ENCODE data around the gene RPL18. TPM values are rescaled to one million over a fixed set of nuclear protein-coding genes. Genes with fewer than 3 reads are reported as not detected.

RPL18 gene
- total RNA-seq, 1 donor = 1,575 TPM

DNA sequence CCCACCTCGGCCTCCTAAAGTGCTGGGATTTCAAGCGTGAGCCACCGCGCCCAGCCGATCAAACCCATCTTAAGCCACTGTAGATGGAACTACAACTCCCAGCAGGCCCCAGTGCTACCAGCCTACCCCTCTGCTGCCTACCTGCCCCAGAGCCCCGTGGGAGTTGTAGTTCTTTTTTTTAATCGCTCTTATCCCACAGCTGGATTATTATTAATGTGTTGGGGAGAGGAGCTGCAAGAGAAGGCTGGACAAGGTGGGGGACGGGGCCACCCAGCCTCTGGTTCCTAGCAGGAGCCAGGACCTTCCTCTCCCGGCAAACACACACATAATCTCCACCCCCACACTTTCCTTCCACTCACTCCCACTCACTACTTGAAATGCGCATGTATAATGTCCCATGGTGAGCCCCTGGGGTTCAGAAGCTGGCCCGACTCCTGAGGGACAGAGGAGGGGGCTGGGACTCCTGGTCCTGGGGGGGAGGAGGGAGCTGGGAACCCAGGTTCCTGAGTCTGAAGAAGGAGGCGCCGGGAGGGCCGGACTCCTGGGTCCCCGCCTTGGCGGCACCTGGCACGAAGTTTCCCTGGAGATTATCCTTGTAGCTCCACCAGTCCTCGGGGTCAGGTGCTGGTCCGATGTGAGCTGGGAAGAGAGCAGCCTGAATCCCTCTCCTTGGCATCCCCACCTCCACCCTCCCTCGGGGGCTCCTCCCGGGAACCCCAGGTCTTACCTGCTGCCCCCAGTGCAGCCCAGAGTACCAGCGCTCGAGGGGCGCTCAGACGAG is 26.1 kb upstream of the RPL18 start:
- DNase-seq (ENCODE audit: low read depth) = peak; percentile 72
- TF ChIP-seq, protein P1, sequence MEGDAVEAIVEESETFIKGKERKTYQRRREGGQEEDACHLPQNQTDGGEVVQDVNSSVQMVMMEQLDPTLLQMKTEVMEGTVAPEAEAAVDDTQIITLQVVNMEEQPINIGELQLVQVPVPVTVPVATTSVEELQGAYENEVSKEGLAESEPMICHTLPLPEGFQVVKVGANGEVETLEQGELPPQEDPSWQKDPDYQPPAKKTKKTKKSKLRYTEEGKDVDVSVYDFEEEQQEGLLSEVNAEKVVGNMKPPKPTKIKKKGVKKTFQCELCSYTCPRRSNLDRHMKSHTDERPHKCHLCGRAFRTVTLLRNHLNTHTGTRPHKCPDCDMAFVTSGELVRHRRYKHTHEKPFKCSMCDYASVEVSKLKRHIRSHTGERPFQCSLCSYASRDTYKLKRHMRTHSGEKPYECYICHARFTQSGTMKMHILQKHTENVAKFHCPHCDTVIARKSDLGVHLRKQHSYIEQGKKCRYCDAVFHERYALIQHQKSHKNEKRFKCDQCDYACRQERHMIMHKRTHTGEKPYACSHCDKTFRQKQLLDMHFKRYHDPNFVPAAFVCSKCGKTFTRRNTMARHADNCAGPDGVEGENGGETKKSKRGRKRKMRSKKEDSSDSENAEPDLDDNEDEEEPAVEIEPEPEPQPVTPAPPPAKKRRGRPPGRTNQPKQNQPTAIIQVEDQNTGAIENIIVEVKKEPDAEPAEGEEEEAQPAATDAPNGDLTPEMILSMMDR (IDR thresholded peaks at IDR 0.05; ENCODE audit: insufficient read depth, low read depth, low read length) = no peak
- peak overlapping the region; percentile 60 for H3K4me3 ChIP-seq (ENCODE audit: low read depth, low read length)

DNA sequence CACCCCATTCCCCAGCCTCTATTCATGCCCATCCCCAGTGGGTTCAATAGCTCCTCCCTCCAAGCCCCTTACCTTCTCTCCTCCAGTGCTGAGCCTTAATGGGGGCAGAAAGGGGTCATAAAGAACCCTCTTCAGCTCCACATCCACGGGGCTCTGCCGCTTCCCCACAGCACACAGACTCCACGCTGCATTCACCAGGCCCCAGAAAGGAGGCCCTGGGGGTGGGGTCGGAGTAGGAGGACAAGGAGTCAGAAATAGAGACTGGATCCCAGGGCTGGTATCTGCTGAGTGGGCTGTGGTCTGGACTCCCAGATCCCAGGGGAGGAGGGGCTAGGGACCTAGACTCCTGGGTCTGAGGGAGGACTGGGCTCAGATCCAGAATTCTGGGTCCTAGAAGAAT is 25.4 kb upstream of the RPL18 start:
- TF ChIP-seq, protein P1 (IDR thresholded peaks at IDR 0.05; ENCODE audit: insufficient read depth, low read depth, low read length) = no peak
- H3K4me3 ChIP-seq (ENCODE audit: low read depth, low read length) = no peak overlapping the region
- DNase-seq (ENCODE audit: low read depth) = no peak

DNA sequence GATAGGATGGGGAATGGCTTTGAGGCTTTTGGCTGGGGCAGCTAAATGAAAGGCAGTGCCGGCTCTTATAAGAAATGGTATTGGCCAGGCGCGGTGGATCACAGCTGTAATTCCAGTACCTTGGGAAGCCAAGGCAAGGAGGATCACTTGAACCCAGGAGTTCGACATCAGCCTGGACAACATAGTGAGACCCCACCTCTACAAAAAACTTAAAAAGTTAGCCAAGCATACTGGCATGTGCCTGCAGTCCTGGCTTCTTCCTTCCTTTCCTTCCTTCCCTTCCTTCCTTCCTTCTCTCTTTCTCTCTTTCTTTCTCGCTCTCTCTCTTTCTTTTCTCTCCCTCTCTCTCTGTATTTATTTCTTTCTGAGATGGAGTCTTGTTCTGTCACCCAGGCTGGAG is 23.9 kb upstream of the RPL18 start:
- TF ChIP-seq, protein P1 (IDR thresholded peaks at IDR 0.05; ENCODE audit: insufficient read depth, low read depth, low read length) = no peak
- no peak for DNase-seq (ENCODE audit: low read depth)
- H3K4me3 ChIP-seq (ENCODE audit: low read depth, low read length) = no peak overlapping the region

DNA sequence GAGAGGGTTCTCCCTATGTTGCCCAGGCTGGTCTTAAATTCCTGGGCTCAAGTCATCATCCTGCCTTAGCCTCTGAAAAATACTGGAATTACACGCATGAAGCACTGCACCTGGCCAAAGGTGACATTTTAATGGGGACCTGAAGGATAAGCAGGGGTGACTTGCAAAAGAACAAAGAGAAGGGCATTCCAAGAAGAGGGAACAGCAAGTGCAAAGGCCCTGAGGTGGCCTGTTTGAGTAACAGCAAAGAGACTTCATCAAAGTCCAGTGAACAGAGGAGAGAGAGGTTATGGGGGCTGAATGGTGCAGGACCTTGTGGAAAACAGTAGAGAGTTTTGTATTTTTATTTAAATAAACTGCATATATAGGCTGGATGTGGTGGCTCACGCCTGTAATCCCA is 22.9 kb upstream of the RPL18 start:
- TF ChIP-seq, protein P1 (IDR thresholded peaks at IDR 0.05; ENCODE audit: insufficient read depth, low read depth, low read length) = no peak
- no peak for DNase-seq (ENCODE audit: low read depth)
- no peak overlapping the region for H3K4me3 ChIP-seq (ENCODE audit: low read depth, low read length)

DNA sequence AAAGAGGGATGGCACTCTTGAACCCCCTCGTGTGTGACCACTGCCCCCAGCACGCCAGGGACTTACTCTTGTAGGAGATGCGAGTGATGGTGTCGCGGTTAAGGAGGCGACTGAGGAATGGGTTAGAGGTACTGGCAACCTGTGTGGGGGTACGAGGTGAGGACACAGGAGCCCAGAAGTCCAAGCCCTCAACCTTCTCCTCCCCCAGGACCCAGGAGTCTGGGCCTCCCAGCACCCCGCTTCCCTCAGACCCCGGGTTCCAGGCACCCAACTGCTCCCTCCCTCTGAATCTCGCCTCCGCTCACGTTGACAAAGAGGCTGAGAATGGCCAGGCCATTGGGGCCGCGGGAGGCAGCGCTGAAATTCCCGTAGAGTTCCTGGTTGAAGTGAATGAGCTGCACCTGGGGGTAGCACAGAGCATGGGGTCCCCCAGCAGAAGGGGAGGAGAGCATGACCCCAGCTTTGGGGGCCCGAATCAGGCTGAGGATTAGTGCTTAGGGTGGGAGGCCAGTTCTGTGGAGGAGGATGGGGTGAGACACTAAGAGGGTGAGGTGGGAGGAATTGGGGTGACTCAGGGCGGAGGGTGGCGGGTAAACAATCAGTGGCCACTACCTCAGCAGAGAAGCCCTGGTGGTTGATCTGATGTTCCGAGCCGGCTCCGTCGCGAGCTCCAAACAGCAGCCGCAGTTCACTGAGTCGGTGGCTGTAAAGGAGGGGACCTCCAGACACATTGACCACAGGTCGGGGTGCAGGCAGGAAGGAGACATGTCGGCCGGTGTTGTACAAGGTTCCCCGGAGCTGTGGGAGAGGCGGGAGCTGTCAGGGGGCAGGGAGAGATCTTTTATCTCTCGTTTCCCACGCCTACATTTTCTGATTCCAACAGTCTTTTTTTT is 20.8 kb upstream of the RPL18 start:
- DNase-seq (ENCODE audit: low read depth) = no peak
- TF ChIP-seq, protein P1 (IDR thresholded peaks at IDR 0.05; ENCODE audit: insufficient read depth, low read depth, low read length) = no peak
- H3K4me3 ChIP-seq (ENCODE audit: low read depth, low read length) = peak overlapping the region; percentile 43

DNA sequence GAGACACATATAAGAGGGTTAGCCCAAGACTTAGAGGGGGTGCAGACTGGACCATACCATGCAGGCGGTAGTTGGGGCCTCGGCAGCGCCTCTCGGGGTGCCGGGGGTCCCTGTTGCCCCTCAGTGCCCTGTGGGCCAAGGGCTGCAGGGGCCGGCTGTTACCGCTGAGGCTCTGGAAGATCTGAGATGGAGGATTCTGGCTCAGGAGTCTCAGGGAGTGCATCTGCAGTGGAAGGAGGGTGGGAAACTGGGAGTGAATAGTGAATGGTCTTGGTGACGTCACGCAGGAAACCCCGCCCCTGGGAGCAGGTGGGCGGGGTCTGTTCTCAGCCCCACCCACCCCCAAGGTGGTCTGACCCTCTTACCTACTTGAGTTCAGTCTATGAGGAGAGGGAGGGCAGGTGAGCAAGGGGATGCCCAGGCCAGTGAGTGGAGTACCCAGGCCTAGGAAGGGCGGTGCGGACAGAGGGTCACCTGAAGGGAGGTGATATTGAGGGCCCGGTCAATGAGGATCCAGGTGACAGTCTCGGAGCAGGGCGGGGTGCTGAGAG is 19.9 kb upstream of the RPL18 start:
- H3K4me3 ChIP-seq (ENCODE audit: low read depth, low read length) = no peak overlapping the region
- TF ChIP-seq, protein P1 (IDR thresholded peaks at IDR 0.05; ENCODE audit: insufficient read depth, low read depth, low read length) = no peak
- no peak for DNase-seq (ENCODE audit: low read depth)

All from fibroblast of villous mesenchyme (primary cell).